ENCODE data around the gene SIK3. TPM values are rescaled to one million over a fixed set of nuclear protein-coding genes. Genes with fewer than 3 reads are reported as not detected.

The SIK3 gene
- total RNA-seq (2014; rRNA removed) (14.5 and 17.4 TPM in 2 replicates), Bru-seq, nascent RNA (percentile 81 among the genes with signal in this experiment), BruChase-seq, experiment 1, labeled RNA remaining after a 6-hour chase (percentile 73 among the genes with signal in this experiment), BruChase-seq, experiment 2, labeled RNA remaining after a 2-hour chase (percentile 78 among the genes with signal in this experiment)
- long read RNA-seq, full-length matches to known transcripts, result 3 of 39 reads
- long read RNA-seq, partial matches to known transcripts, result 22 of 39 reads
- long read RNA-seq, other reads (novel, unspliced or antisense), result 14 of 39 reads

GRCh38 chr11:117098269-117099232, at the start of gene SIK3:
Gene SIK3, minus strand, starts transcription at chr11:117098428. Its CDS starts 13 bp downstream, at chr11:117098415.
- peak within 1 kb of the TSS; percentile 92 for H3K9ac ChIP-seq (ENCODE audit: low read length)
- no peaks in the 10 kb centered on the region for H3K9me2 ChIP-seq (replicated peaks; ENCODE audit: low read length)
- H2AFZ ChIP-seq (ENCODE audit: low read length), result peak within 1 kb of the TSS; percentile 92
- H3F3A ChIP-seq (ENCODE audit: low read length, unreplicated experiment), result no peaks in the 10 kb centered on the region
- peak within 1 kb of the TSS; percentile 94 for H3K4me2 ChIP-seq (ENCODE audit: low read length)
- peaks cover 41% of the 10 kb centered on the region for H3K4me1 ChIP-seq (ENCODE audit: insufficient read depth, low read length)
- H4K20me1 ChIP-seq (ENCODE audit: low read length), result peaks cover 42% of the 10 kb centered on the region
- no peaks in the 10 kb centered on the region for H3K27me3 ChIP-seq (ENCODE audit: low read length)
- intact Hi-C loops (cut with micrococcal nuclease), result no loop called here
- H3K36me3 ChIP-seq (ENCODE audit: low read depth, low read length), result no peaks in the 10 kb centered on the region
- peak within 1 kb of the TSS; percentile 95 for H3K4me3 ChIP-seq (ENCODE audit: low read length)
- ChIA-PET CTCF (interaction anchor here (0.6 kb wide), 1 partner anchor 219 kb away, joined by 4 read pairs; no protein-coding TSS in a partner anchor), POLR2A (ENCODE audit: unreplicated experiment) (interaction anchor here (0.6 to 0.7 kb wide), 4 partner anchors 9 to 316 kb away, joined by 3 to 9 read pairs (median 4); no protein-coding TSS in a partner anchor)
- TSS peak; percentile 99 for BruUV-seq (replicated peaks)
- peak; percentile 92 for DNase-seq
- no peaks in the 10 kb centered on the region for H3K9me3 ChIP-seq (ENCODE audit: low read length)
- H3K27ac ChIP-seq (ENCODE audit: low read length), result peak within 1 kb of the TSS; percentile 90
- ATAC-seq, result peak; percentile 80
- no peak; the same call in 1 of the 2 replicates for TF ChIP-seq CTCF (conservative IDR thresholded peaks at IDR 0.05; ENCODE audit: low read depth, low read length)
- TF ChIP-seq EZH2phosphoT487 (IDR thresholded peaks at IDR 0.05; ENCODE audit: borderline replicate concordance, low read length), result no peak
- TF ChIP-seq EZH2 (IDR thresholded peaks at IDR 0.05; ENCODE audit: low read length, unreplicated experiment), result no peak
- peaks cover 45% of the 10 kb centered on the region for H3K79me2 ChIP-seq (ENCODE audit: low read length)

GRCh38 chr11:117146521-117146920, 48.3 kb upstream of the SIK3 start:
- no peak for TF ChIP-seq EZH2 (IDR thresholded peaks at IDR 0.05; ENCODE audit: low read length, unreplicated experiment)
- no peak for TF ChIP-seq EZH2phosphoT487 (IDR thresholded peaks at IDR 0.05; ENCODE audit: borderline replicate concordance, low read length)
- no peak for TF ChIP-seq CTCF (conservative IDR thresholded peaks at IDR 0.05; ENCODE audit: low read depth, low read length)
- Histone ChIP-seq H3K4me2 (ENCODE audit: low read length) (peak overlapping the region; percentile 98), H2AFZ (ENCODE audit: low read length) (no peak overlapping the region), H4K20me1 (ENCODE audit: low read length) (peaks cover 48% of the 10 kb centered on the region), H3K9ac (ENCODE audit: low read length) (no peak overlapping the region), H3K9me3 (ENCODE audit: low read length) (no peaks in the 10 kb centered on the region), H3F3A (ENCODE audit: low read length, unreplicated experiment) (no peaks in the 10 kb centered on the region), H3K27me3 (ENCODE audit: low read length) (no peaks in the 10 kb centered on the region), H3K36me3 (ENCODE audit: low read depth, low read length) (peaks cover 20% of the 10 kb centered on the region), H3K4me1 (ENCODE audit: insufficient read depth, low read length) (peaks cover 13% of the 10 kb centered on the region; the same call in 1 of the 2 replicates), H3K79me2 (ENCODE audit: low read length) (peaks cover 73% of the 10 kb centered on the region), H3K4me3 (ENCODE audit: low read length) (peak overlapping the region; percentile 81; the same call in 1 of the 2 replicates), H3K27ac (ENCODE audit: low read length) (no peak overlapping the region), H3K9me2 (replicated peaks; ENCODE audit: low read length) (no peaks in the 10 kb centered on the region)
- ChIA-PET POLR2A (ENCODE audit: unreplicated experiment) (no interaction called here), CTCF (no interaction called here)
- intact Hi-C loops (cut with micrococcal nuclease), result no loop called here
- DNase-seq, result no peak
- ATAC-seq, result no peak
- no TSS peak for BruUV-seq (replicated peaks)
